NCI-H2227 treated with DMSO at 0.1 percent for 48 hours (cell line): ENCODE data around the gene CNTNAP3.
"Not testable (repeated sequence)": the region's sequence is repeated elsewhere in the genome, so short reads cannot be mapped to it uniquely, and the experiment has no call there.

Source experiments
- DNase-seq: peaks from one replicate; lab custom pipeline; 2025; lab: John Stamatoyannopoulos, UW

CNTNAP3 gene

DNA sequence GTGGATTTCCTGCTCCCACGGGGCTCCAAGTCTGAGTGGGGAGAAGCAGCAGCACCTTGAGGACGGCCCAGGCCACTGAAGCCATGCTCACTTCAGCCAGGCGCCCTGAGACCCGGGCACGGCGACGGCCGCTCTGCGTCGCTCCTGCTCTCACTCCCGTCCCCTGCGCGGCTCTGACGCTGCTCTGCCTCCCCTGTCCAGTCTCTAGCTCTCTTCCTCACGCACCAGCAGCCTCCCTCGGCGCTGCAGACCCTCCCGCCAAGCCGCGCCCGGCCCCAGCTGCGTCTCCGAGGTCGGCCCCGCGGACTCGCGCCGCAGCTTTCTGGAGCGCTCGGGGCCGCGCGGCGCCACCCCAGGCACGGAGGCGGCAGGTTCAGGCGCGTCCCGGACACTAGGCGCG is at the start of gene CNTNAP3:
TSS of gene CNTNAP3 (minus strand) at position 188 of the 400 bp plus-strand sequence. CDS start at position 85, 103 bp downstream.
- not testable (repeated sequence) for DNase-seq

DNA sequence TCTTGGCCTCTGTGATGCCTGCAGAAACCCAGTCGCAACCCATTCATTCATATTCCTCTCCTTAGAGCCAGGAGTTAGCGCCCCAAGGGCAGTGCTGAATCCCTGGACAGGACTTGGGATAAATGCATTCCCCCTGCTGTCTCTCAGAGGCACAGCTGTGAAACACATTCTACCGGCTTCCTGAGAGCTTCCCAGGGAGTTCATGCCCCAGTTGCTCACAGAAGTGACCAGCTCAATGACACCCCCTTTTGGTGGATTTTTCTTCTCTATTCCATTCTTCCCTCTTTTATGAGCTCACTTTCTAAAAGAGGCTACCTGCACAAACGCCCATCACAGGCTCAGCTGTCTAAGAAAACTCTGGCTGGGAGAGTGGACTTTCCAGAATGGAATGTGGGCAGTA is 8.0 kb downstream of the CNTNAP3 start:
- DNase-seq, result not testable (repeated sequence)

DNA sequence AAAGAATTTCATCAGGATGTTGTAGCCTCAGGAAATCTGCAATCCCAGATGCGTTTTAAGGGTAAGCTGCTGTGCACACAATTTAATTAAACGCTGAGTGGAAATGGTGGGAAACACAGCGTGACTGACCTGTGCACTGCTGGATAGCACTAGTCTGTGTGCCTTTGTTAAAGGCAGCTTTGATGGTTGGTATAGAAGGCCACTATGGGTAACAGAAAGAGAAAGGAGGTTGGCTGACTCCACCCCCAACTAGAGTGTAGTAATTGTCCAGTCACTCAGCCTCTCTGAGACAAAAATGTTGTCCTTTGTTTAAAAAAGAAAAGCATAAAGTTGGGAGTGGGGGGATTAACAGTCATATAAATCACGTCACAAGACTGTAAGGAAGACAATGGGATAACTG is 45.5 kb downstream of the CNTNAP3 start:
- DNase-seq, result not testable (repeated sequence)

DNA sequence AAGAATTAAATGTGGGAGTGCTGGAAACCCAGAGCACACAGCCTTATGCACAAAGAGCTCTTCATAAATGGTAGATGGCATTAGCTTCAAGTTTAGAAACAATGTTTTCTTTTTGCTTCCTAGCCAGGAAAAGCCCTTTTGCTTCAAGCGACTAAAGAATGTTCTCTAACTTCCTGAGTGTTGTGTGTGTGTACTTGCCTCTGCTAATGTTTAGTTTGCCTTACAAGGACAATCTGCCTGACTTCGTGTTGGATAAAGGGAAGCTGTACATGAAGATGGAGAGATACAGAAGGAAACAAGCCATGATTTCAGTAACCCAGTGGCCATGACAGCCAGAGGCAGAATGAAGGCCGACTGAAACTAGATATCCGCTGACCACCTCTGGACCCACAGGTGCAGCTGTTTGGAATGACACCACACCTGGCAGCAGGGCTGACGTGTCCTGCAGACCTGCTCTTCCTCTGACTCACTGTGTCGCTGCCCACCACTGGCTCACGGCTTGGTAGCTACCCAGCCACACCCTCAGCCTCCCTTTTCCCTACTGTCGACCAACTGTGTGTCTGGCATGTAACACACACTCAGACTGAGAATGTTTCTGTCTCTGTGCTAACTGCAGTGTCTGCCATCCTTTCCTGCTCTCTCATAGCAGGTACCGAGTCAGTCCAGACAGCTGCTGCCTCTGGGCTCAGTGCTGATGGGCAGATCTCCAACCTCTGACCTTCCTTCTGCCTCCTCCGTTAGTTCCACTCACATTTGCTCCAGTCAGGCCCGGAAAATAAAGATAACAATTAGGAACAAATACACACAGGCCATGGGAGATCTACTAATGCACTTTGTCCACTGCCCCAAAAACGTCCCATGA is 55.6 kb downstream of the CNTNAP3 start:
- not testable (repeated sequence) for DNase-seq

DNA sequence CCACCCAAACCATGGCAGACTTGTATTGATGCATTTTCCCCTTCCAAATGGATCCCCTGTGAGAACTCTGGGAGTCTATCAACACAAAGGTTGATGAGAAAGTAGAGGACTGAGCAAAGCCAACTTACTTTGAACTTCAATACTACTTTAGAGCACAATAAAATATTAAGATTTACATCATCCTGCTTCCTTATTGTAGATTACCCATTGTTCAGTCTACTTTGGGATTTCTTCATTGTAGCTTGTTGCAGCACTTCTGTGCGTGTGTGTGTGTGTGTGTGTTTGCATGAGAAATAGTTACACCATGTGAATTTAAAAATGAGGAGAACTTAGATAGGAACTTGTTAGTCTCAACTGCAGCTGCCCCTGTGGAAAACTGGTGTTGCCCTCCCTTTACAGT is 72.0 kb downstream of the CNTNAP3 start:
- not testable (repeated sequence) for DNase-seq

DNA sequence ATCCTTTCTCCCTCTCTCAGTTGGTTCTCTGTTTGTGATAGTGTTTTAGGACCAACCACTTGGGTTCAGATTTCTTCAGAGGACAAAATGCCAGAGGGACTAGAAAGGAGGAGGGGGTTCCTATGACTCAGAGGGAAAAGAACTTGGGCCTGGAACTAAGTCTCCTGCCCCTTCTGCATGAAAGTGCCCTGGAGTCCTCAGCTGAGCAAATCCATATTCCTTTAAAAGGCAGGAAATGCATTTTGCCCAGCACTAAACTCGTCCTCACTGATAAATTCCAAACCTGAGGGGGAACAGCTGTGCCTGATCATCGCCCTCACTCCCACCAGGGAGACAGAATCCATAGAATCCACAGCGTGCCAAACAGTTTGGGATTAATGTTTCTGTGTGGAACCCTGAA is 78.2 kb downstream of the CNTNAP3 start:
- not testable (repeated sequence) for DNase-seq

DNA sequence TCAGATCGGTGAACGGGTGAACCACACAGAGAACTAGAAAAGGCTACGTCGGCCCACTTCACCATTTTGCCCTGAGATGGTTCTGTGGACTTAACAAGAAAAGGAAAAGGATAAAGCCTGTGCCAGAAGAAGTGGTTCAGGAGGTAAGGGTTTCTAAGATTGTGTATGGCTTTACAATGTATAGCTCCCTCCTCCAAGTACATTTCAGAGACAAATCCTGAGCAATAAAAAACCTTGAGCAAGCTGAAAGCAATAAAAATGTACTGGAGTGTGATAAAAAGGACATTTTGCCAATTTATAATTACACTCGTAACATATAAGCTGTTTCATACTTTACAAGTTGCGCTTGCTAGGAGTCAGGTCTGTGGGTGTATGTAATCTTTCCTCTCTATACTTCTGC is 81.3 kb downstream of the CNTNAP3 start:
- DNase-seq, result not testable (repeated sequence)

DNA sequence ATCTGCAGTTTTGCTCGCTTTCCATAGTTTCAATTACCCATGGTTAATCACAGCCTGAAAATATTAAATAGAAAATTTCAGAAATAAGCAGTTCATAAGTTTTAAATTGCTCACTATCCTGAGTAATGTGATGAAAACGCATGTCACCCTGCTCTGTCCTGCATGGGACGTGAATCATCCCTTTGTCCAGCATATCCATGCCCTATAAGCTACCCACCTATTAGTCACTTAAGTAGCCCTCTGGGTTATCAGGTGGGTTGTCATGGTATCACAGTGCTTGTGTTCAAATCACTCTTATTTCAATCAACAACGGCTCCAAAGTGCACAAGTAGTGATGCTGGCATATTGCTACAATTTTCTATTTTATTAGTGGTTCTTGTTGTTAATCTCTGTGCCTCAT is 82.1 kb downstream of the CNTNAP3 start:
- DNase-seq, result not testable (repeated sequence)

DNA sequence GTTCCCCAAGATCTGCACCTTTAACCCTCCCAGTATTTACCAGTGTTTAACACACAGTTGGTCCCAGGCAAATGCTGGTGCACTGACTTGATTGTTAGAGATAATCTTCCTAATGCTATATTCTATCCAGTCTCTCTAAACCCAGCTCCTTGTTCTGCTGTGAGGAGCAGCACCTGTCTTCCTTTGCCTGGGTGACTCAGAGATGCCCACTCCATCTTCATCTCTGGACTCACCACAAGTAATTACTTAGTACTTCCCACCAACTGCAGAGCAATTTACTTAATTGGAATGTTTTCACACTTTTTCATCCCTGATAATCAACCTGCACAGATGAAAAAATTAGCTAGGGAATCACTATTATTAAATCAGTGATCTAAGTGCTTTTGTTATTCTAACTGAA is 87.6 kb downstream of the CNTNAP3 start:
- DNase-seq, result not testable (repeated sequence)

DNA sequence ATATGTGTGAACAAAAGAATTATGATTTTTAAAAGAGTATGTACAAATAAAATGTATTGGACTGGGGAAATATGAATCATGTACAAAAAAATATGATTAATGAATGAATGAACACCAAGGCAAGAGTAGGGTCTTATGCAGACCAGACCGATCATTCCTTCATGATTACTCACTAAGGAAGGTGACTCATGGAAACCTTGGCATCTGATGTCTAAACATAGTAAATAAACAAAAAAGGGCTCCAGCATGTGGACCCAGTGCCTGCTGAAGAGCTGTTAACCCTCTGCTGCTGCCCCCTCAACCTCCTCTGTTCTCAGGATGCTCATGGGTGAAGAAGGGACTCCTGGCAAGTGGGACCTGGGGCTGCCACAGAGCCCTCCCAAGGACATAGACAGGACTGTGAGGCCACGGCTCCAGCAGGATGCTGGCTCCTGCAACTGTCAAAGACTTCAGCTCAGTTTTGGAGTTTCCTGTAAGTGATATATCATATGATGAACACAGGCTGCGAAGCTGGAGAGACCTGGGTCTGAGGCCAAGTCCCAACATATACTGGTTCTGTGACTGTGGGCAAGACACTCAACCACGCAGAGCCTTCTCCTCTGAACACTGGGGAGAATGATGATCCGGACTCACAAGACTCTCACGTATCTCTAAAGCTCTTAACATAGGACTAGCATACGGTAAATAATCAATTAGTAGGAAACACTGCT is 89.8 kb downstream of the CNTNAP3 start:
- DNase-seq, result not testable (repeated sequence)

DNA sequence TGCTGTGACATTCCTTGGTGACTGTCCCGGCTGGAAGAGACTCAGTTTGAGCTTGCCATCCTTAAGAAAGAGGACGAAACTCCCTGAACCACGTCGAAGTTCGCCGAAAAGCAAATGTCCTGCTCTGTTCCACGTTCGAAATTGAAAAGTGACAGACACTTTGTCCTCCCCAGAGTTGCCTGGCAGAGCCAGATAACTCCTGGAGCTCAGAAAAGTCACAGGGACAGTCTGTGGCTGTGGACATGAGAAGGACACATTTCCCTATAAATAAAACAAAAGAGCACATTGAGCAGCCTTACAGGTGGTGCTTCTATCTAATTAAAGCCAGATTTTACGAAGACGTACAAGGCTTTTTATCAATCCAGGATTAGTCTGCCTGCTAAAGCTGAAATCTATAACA is 116.6 kb downstream of the CNTNAP3 start:
- not testable (repeated sequence) for DNase-seq

DNA sequence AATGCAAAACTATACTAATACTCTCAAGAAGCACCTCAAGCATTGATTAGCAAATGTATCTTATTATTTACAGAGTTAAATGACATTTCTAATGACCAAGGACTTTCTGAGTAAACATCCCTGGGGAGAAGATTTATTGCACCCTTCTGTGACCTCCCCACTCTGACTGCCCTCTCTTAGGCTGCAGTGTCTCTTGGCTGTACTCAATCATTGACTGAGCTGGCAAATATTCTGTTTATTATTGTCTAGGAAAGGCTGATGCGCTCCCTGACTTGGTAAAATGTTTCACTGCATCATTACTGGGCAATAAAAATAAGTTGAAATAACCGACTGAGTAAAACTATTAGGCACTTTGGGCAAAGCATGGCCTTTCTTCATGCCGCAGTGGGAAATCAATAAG is 130.3 kb downstream of the CNTNAP3 start:
- DNase-seq, result not testable (repeated sequence)

DNA sequence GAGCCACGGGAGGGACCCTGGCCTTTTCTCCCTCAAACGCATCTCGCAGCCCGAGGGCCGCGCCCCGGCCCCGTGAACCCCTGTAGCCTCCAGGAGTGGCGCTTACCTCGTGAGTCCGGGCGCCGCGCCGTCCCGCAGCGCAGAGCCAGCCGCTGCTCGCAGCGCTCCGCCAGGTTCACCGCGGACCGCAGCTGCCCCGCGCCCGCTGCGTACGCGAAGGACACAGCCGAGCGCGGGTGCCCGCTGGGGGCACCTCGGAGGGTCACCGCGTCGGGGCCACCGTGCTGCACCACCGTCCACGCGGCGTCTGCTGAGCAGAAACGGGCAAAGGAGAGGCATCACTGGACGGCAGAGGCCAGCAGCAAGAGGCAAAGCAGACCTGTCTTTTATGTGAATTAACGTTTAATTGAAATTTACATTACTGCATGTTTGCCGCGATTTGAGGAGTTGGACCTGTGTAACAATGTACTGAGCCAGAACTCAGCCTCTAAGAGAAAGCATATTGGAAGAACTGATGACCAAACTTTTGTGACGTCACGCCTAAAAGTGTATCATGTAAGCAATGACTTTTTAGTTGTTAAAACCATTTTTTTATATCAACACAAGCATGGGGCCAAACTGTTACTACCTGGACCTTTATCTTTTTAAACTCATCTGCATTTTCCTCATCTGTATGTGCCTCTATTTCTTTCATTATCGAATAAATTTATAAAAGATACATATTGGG is 155.0 kb downstream of the CNTNAP3 start:
- not testable (repeated sequence) for DNase-seq

DNA sequence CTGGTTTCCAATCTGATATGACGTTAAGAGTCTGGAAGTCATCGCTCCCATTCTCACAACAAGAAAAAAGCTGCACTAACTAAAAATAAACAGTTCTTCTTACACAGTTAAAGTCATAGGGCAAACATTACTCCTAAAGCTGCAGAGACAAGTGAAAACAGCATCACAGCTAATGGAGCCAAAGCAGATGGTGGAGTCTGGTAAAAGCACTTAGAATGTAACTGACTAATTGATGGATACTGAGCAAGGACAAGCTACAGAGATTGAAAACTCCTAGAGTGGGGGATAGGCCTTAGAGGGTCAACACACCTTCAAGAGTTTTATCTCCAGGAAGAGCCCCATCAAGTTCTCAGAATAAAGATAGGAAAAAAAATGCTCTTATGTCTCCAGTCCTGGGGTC is 166.6 kb downstream of the CNTNAP3 start:
- DNase-seq, result not testable (repeated sequence)

DNA sequence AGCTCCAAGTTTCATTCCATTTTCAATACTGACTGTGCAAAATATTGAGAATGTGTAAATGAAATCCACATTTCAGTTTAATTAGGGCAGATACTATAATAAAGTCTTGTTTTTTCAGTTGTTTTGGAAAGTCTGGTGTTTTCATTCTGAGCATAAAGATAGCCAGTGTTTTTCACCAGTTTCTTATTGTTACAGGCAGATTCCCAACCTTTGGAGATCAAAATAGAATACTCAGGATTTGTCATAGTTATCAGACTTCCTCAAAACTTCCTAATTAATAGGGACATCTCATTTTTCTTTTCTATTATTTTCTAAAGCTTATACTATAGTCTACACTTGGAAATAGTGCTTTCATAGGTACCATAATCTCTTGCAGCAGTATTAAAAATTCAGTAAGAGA is 176.2 kb downstream of the CNTNAP3 start:
- DNase-seq, result not testable (repeated sequence)

DNA sequence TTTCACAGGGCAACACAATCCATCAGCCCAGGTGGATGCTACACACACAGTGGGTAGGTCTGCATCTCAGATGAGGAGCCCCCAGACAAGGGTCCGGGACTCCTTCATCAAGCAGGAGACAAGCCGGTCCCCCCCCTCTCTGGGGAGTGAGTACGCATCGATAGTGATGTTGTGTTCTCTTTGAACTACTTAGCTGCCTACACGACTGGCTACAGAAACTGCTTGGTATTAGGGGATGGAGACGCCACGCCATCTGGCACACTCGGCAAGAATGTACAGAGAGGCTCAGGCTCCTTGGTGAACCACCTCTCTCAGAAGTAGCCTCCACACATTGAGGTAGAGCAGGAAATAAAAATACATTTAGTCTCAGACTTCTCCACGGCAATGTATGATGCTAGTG is 179.8 kb downstream of the CNTNAP3 start:
- no peak for DNase-seq

DNA sequence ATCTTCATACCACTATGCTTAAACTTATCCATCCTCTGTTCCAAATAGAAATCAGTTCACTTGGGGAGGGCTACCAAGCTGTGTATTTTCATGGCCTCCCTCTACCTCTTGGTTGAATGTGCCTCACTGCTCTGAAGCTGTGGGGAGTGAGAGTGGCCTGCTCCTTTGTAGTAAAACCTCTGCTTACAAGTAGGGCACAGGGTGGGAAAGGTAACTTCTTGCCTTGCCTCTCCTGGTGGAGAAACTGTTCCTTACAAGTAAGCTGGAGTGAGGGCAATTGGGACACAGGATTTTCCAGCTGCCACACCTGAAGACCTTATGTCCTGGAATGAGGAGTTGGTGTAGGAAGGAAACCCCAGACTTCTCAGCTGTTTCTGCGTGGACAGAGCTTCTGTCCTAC is 190.8 kb downstream of the CNTNAP3 start:
- not testable (repeated sequence) for DNase-seq

DNA sequence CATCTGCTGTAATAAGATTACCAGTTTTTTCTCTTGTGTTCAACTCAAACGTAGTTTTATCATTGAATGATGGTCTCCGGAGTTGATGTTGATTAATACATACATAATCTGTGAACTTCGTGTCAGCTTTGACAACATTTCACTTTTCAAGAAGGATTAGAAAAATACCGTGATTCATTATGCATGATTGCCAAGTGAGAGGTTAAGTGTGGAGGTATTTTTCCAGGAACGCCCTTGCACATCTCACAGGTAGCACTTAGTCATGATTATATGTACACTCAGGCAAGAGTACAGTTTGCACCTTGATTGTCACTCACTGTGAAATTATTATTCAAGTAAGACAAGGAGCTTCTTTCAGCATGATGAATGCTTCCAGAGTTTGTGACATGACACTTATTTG is 202.7 kb downstream of the CNTNAP3 start:
- not testable (repeated sequence) for DNase-seq

DNA sequence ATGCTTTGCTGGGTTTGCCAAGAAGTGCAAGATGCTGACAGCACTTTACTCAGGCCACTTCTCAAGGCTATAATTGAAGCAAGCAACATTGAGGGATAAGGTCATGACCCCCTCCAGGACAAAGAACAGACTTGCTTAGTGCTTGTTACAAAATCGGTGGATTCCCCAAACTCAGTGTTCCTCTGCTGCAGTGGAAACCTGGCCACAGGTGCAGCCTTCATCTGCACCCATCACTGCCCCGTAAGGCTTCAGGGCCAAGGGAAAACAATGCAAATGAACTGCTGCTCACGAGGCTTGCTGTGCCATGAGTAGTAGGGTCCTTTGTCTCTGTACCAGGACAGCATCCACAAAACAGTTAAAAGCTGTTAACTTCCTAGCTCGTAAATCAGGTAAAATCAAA is 205.4 kb downstream of the CNTNAP3 start:
- not testable (repeated sequence) for DNase-seq

DNA sequence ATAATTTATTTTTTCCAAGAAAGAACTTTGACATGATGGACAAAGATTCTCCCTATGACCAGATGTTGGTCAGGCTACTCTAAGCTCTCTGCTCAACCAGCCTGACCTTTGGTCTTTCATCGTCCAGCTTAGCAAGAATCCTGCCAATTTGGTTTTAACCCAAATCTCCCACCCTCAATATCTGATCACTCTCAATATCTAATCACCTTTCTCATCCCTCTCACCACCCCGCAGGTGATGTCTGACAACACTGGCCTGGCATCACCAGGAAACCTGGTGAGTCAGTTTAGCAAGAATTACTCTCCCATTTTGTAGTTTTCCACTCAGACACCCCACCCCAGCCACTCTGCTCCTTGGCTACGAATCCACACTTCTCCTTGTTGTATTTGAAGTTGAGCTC is 207.9 kb downstream of the CNTNAP3 start:
- DNase-seq, result not testable (repeated sequence)

DNA sequence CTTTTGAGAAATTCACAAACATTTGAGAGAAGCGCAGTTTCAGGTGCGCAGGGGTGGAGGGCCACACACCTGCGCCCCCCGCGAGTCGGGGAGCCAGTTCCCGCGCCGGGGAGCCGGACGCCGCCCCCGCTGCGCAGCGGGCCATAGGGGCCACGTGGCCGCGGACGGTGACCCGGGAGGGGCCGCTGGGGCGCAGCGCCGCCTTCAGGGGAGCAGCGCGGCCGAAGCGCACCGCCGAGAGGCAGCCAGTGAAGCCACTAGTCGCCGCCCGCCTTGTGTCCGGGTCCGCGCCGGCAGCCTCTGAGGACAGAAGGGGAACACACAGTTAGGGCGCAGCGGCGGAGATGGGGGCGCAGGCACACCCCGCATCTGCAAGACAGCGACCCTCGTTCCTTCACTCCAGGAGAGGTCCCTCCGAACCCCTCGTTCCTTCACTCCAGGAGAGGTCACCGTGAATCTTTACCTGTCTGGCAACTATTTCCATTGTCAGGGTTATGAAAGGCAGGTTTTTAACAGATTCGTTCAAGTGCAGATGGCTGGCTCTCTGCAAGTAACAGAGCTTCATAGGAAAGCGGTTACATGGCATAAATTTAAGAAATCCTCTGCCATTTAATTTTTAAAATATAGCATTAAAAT is 209.2 kb downstream of the CNTNAP3 start:
- DNase-seq, result not testable (repeated sequence)

DNA sequence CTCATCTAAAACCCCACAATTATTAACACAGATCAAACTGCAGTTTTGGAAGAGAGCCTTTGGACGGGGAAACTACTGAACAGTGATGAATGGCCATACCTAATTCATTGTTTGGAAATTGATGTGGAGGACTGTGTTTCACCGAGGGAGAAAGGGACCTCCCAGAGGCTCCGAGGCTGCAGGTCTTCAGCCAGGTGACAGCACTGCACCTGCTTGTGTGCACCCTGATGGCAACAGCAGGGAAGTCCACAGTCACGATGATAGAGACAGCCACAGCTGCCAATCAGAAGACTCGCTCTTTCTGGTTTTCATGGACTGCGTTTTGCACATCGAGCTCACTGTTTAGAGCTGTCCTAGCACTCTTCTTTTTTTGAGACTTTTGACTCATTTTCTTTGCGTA is 214.4 kb downstream of the CNTNAP3 start:
- not testable (repeated sequence) for DNase-seq
